A673 (cell line): Measurements from ENCODE around the gene FERMT3.

ENCODE experiments used
- CTCF ChIP-seq: fragments of 300-800, 200-600 bp; sonication (generic); conservative IDR thresholded peaks from 2 replicates; pipeline ENCODE4 v1.5.1; 2017; ENCODE audit warnings: low read depth, mild to moderate bottlenecking, antibody characterized with exemption, low read length, moderate library complexity, mixed read lengths
- EZH2 ChIP-seq: fragments of 200-600 bp; sonication (generic); IDR thresholded peaks from 2 replicates; pipeline ENCODE4 v1.6.1; 2017; ENCODE audit warnings: borderline replicate concordance, low read depth, mild to moderate bottlenecking, mixed read lengths, antibody characterized with exemption, low read length; ENCODE audit not compliant: poor library complexity, severe bottlenecking

GRCh38 chr11:64258946-64259532, 52.5 kb downstream of the FERMT3 start:
- TF ChIP-seq CTCF (no peak), EZH2 (no peak)
